ENCODE results near the gene ANXA1.

The ANXA1 gene

DNA sequence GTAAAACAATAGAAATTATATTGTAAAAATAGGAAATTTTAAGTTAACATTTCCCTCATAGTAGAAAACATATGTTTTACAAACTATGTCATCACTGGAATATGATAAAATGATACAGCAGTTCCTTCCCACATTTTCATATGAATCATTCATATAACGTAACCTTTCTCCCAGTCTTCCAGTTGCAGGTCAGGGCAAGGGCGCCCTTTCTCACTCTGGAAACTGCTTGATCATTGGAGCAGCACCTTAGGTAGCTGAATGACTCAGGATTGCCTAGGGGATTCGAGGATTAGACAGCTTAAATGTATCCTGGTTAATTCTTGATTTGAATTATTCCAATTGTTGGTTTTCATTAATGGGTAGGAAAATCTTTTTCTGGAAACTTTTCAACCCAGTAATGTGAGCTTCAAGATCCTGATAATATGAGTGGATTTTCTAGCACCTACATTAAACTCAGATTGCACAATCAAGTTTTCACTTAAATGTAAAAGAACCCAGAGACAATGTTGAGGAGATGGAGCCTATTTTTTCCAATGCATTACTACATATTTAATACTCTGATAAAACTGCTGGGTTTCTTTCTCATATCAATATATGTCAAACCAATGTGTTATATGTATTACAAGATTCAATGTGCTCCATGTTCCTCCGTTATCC lies 32.6 kb upstream of the ANXA1 start:
- H2AFZ ChIP-seq (ENCODE audit: low read length): no peak overlapping the region
- H4K20me1 ChIP-seq (ENCODE audit: insufficient read depth, low read length, poor library complexity, severe bottlenecking): no peaks in the 10 kb centered on the region
- H3F3A ChIP-seq (ENCODE audit: low read depth): no peaks in the 10 kb centered on the region
- TF ChIP-seq CTCF (conservative IDR thresholded peaks at IDR 0.05; ENCODE audit: low read length) (no peak), EZH2phosphoT487 (IDR thresholded peaks at IDR 0.05; ENCODE audit: borderline replicate concordance) (no peak)
- no peak overlapping the region for H3K4me2 ChIP-seq (ENCODE audit: low read depth, low read length, poor library complexity, severe bottlenecking)
- H3K27me3 ChIP-seq (ENCODE audit: insufficient read depth, low read length, poor library complexity, severe bottlenecking): no peaks in the 10 kb centered on the region
- H3K4me3 ChIP-seq (ENCODE audit: low read length, poor library complexity, severe bottlenecking): no peak overlapping the region
- peaks cover 29% of the 10 kb centered on the region for H3K4me1 ChIP-seq (ENCODE audit: insufficient read depth, low read length, poor library complexity, severe bottlenecking)
- no peaks in the 10 kb centered on the region for H3K79me2 ChIP-seq (ENCODE audit: insufficient read depth, low read length)
- no peaks in the 10 kb centered on the region for H3K9me2 ChIP-seq (replicated peaks; ENCODE audit: low read depth, low read length)
- H3K9me3 ChIP-seq (ENCODE audit: insufficient read depth, low read depth, low read length): no peaks in the 10 kb centered on the region
- no peak overlapping the region for H3K9ac ChIP-seq (ENCODE audit: low read depth, low read length, poor library complexity, severe bottlenecking)
- H3K36me3 ChIP-seq (ENCODE audit: insufficient read depth, low read length): no peaks in the 10 kb centered on the region

DNA sequence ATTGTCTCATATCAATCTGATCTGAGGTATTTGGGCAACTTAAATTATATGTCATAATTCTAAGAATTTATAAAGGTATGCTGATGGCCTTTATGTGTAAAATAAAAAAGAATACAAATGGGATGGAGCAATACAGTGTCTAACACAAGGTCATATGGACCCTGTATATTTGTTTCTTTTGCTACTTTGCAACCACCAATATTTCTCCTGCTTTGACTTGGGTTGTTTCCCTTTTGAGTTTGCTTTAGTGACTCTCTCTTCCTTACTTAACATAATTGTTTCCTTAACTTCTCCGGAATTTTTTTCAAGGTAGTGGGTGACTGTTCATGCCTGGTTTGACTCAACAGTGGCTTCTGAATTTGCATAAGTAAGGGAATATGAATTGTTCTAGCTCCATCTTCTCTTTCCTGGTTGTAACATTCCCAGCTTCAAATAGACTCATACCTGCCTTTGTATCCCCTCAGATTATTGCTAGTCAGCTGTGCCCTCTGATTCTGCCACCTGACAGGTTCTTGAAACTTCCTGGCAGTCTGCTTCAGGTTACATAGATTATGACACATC lies 30.2 kb upstream of the ANXA1 start:
- Histone ChIP-seq H3K9ac (ENCODE audit: low read depth, low read length, poor library complexity, severe bottlenecking) (no peak overlapping the region), H3K27me3 (ENCODE audit: insufficient read depth, low read length, poor library complexity, severe bottlenecking) (no peaks in the 10 kb centered on the region), H3K79me2 (ENCODE audit: insufficient read depth, low read length) (no peaks in the 10 kb centered on the region), H3F3A (ENCODE audit: low read depth) (no peaks in the 10 kb centered on the region), H3K9me3 (ENCODE audit: insufficient read depth, low read depth, low read length) (no peaks in the 10 kb centered on the region), H3K9me2 (replicated peaks; ENCODE audit: low read depth, low read length) (no peaks in the 10 kb centered on the region), H3K36me3 (ENCODE audit: insufficient read depth, low read length) (no peaks in the 10 kb centered on the region), H3K4me1 (ENCODE audit: insufficient read depth, low read length, poor library complexity, severe bottlenecking) (peaks cover 4% of the 10 kb centered on the region), H3K4me3 (ENCODE audit: low read length, poor library complexity, severe bottlenecking) (no peak overlapping the region), H4K20me1 (ENCODE audit: insufficient read depth, low read length, poor library complexity, severe bottlenecking) (no peaks in the 10 kb centered on the region), H3K4me2 (ENCODE audit: low read depth, low read length, poor library complexity, severe bottlenecking) (no peak overlapping the region), H2AFZ (ENCODE audit: low read length) (no peak overlapping the region)
- TF ChIP-seq CTCF (conservative IDR thresholded peaks at IDR 0.05; ENCODE audit: low read length) (no peak), EZH2phosphoT487 (IDR thresholded peaks at IDR 0.05; ENCODE audit: borderline replicate concordance) (no peak)

DNA sequence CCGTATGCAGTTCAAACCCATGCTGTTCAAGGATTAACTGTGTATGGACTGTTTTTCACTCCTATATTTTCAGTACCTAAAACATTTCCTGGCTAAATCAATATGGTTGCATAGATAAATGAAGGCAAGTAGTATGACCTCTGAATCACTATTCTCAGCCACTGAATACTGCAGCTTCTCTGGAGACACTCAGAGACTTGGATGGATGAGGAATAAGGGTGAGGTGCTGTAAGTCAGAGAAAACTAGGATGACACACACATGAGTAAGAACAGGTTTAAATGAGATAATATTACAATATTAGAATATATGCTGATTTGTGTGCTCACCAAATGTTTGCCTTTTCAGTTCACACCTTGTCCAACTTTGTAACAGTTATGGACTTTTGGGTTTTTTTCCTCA lies 26.0 kb upstream of the ANXA1 start:
- no peaks in the 10 kb centered on the region for H4K20me1 ChIP-seq (ENCODE audit: insufficient read depth, low read length, poor library complexity, severe bottlenecking)
- no peak overlapping the region for H3K9ac ChIP-seq (ENCODE audit: low read depth, low read length, poor library complexity, severe bottlenecking)
- no peak for TF ChIP-seq CTCF (conservative IDR thresholded peaks at IDR 0.05; ENCODE audit: low read length)
- TF ChIP-seq EZH2phosphoT487 (IDR thresholded peaks at IDR 0.05; ENCODE audit: borderline replicate concordance): no peak
- H3F3A ChIP-seq (ENCODE audit: low read depth): no peaks in the 10 kb centered on the region
- no peak overlapping the region for H3K4me3 ChIP-seq (ENCODE audit: low read length, poor library complexity, severe bottlenecking)
- no peaks in the 10 kb centered on the region for H3K36me3 ChIP-seq (ENCODE audit: insufficient read depth, low read length)
- no peaks in the 10 kb centered on the region for H3K9me2 ChIP-seq (replicated peaks; ENCODE audit: low read depth, low read length)
- no peaks in the 10 kb centered on the region for H3K27me3 ChIP-seq (ENCODE audit: insufficient read depth, low read length, poor library complexity, severe bottlenecking)
- H3K79me2 ChIP-seq (ENCODE audit: insufficient read depth, low read length): no peaks in the 10 kb centered on the region
- H3K9me3 ChIP-seq (ENCODE audit: insufficient read depth, low read depth, low read length): no peaks in the 10 kb centered on the region
- H3K4me2 ChIP-seq (ENCODE audit: low read depth, low read length, poor library complexity, severe bottlenecking): no peak overlapping the region
- H3K4me1 ChIP-seq (ENCODE audit: insufficient read depth, low read length, poor library complexity, severe bottlenecking): no peaks in the 10 kb centered on the region
- no peak overlapping the region for H2AFZ ChIP-seq (ENCODE audit: low read length)

All from Loucy (cell line).